ELF-1 (cell line): ENCODE measurements around the gene CHERP.
"Not testable (repeated sequence)": the region's sequence is repeated elsewhere in the genome, so short reads cannot be mapped to it uniquely, and the experiment has no call there.

Source experiments
- DNase-seq: peaks from one replicate; pipeline ENCODE4 v3.0.0-alpha.2; 2016; ENCODE audit warnings: low read depth, low spot score

CHERP gene

GRCh38 chr19:16520074-16520973, 21.9 kb downstream of the CHERP start:
- no peak for DNase-seq

- DNase-seq, result no peak
These were observed 23.0 kb downstream of the CHERP start for GRCh38 chr19:16519230-16519687.

GRCh38 chr19:16518483-16519229, 23.6 kb downstream of the CHERP start:
- no peak for DNase-seq

GRCh38 chr19:16518061-16518460, 24.2 kb downstream of the CHERP start:
- no peak for DNase-seq

GRCh38 chr19:16516923-16517610, 25.2 kb downstream of the CHERP start:
- DNase-seq, result no peak

GRCh38 chr19:16516381-16516780, 25.9 kb downstream of the CHERP start:
- no peak for DNase-seq

GRCh38 chr19:16514383-16515019, 27.7 kb downstream of the CHERP start:
- no peak for DNase-seq

- DNase-seq, result not testable (repeated sequence)
These were observed 29.6 kb downstream of the CHERP start for GRCh38 chr19:16512611-16513010.

GRCh38 chr19:16509141-16510061, 32.8 kb downstream of the CHERP start:
- no peak for DNase-seq

GRCh38 chr19:16508546-16508945, 33.7 kb downstream of the CHERP start:
- DNase-seq, result no peak

GRCh38 chr19:16506961-16507360, 35.3 kb downstream of the CHERP start:
- DNase-seq, result no peak

GRCh38 chr19:16506161-16506560, 36.1 kb downstream of the CHERP start:
- DNase-seq, result not testable (repeated sequence)

GRCh38 chr19:16504271-16504670, 38.0 kb downstream of the CHERP start:
- DNase-seq, result no peak

- no peak for DNase-seq
These were observed 44.4 kb downstream of the CHERP start for GRCh38 chr19:16497837-16498236.

GRCh38 chr19:16497042-16497441, 45.2 kb downstream of the CHERP start:
- no peak for DNase-seq

- DNase-seq, result no peak
These were observed 45.6 kb downstream of the CHERP start for GRCh38 chr19:16496613-16496983.

GRCh38 chr19:16495982-16496612, 46.1 kb downstream of the CHERP start, which contains the start of the genes C19orf44 and CALR3:
Gene C19orf44, plus strand, starts transcription at chr19:16496394. Its CDS starts 4,399 bp downstream, at chr19:16500793.
Gene CALR3, minus strand, starts transcription at chr19:16496167. Its CDS starts 38 bp downstream, at chr19:16496129.
- peak; percentile 100 for DNase-seq

- DNase-seq, result not testable (repeated sequence)
These were observed 55.8 kb downstream of the CHERP start for GRCh38 chr19:16486476-16486875.

- no peak for DNase-seq
These were observed 59.5 kb downstream of the CHERP start for GRCh38 chr19:16482745-16483144.

GRCh38 chr19:16477311-16477710, 64.9 kb downstream of the CHERP start:
- no peak for DNase-seq
